LNCaP clone FGC (cell line): ENCODE measurements around the gene ARHGEF28.

Source experiments
- DNase-seq: peaks from one replicate; pipeline ENCODE4 v3.0.0-alpha.2; 2011; ENCODE audit warnings: low read depth
- H3K4me3 ChIP-seq: 2 replicates; pipeline ENCODE4 v1.5.1; 2011; ENCODE audit warnings: mild to moderate bottlenecking, low read depth, low read length, control low read depth
- CTCF ChIP-seq: IDR thresholded peaks from 2 replicates; pipeline ENCODE4 v1.5.1; 2012; ENCODE audit warnings: mild to moderate bottlenecking; ENCODE audit not compliant: control insufficient read depth, insufficient read depth; ENCODE audit errors: extremely low read depth

Gene ARHGEF28

GRCh38 chr5:73592551-73592950 lies 33.4 kb upstream of the ARHGEF28 start:
- no peak for TF ChIP-seq CTCF
- no peak overlapping the region for H3K4me3 ChIP-seq
- DNase-seq = no peak

- H3K4me3 ChIP-seq = no peak overlapping the region
- TF ChIP-seq CTCF = peak; percentile 72
- peak; percentile 7 for DNase-seq
These were observed 29.2 kb upstream of the ARHGEF28 start for GRCh38 chr5:73596705-73597328.

GRCh38 chr5:73599380-73599779 lies 26.6 kb upstream of the ARHGEF28 start:
- DNase-seq = no peak
- TF ChIP-seq CTCF = no peak

GRCh38 chr5:73603998-73604397 lies 22.0 kb upstream of the ARHGEF28 start:
- no peak for DNase-seq
- TF ChIP-seq CTCF = no peak

More at GRCh38 chr5:73599380-73599779, 26.6 kb upstream of the ARHGEF28 start:
- H3K4me3 ChIP-seq = no peak overlapping the region

GRCh38 chr5:73605223-73606087 lies 20.5 kb upstream of the ARHGEF28 start:
- DNase-seq = peak; percentile 25
- TF ChIP-seq CTCF = no peak

More at GRCh38 chr5:73603998-73604397, 22.0 kb upstream of the ARHGEF28 start:
- no peak overlapping the region for H3K4me3 ChIP-seq

GRCh38 chr5:73606206-73606753 lies 19.7 kb upstream of the ARHGEF28 start:
- peak; percentile 40 for DNase-seq
- no peak overlapping the region for H3K4me3 ChIP-seq
- TF ChIP-seq CTCF = 0 out of 2 replicates have a peak, but pooled peaks have one; percentile 4

More at GRCh38 chr5:73605223-73606087, 20.5 kb upstream of the ARHGEF28 start:
- no peak overlapping the region for H3K4me3 ChIP-seq
